ENCODE data around the gene LYRM1.

GRCh38 chr16:20897253-20897897 lies 3.2 kb upstream of the LYRM1 start:
- TF ChIP-seq ZNF274 (IDR thresholded peaks at IDR 0.05; ENCODE audit: low read depth, low read length) (no peak), SUZ12 (IDR thresholded peaks at IDR 0.05; ENCODE audit: extremely low read depth, insufficient read depth, insufficient read length) (no peak), YY1 (IDR thresholded peaks at IDR 0.05; ENCODE audit: insufficient read depth, insufficient read length) (no peak)

Measured in NT2/D1 (cell line).